ENCODE results near the gene WDR33. TPM values are rescaled to one million over a fixed set of nuclear protein-coding genes. Genes with fewer than 3 reads are reported as not detected.

Gene WDR33
- total RNA-seq, 2 experiments from 2014 or later = 70.7 to 96.6 TPM

DNA sequence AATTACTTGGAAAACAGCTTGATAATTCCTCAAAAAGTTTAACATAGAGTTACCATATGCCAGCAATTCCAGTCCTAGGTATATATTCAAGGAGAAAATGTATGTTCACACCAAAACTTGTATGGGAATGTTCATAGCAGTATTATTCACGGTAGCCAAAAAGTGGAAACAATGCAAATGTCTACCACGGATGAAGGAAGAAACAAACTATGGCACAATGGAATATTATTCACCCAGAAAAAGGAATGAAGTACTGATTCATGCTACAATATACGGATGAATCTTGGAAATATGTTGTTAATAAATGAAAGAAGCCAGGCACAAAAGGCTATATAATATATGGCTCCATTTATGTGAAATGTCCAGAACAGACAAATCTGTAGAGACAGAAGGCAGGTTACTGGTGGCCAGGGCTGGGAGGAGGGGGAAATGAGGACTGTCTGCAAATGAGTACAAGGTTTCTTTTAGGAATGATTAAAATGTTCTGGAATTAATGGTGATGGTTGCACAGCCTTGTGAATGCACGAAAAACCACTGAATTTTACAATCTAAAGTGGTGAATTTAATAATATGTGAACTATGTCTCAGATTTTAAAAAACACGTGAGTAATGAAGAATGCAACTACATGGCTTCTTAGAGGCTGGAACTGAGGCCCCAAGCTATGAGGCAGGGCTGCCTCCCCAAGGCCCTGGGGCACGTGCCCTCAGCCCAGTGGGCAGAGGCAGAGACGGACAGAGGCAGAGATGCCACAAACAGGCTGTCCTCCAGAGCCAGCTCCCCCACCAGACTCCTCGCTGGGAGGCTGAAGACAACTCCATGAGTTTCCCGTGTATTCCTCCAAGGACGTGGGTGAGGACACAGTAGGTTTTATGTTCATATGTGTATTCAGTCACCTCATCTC lies 140.7 kb downstream of the WDR33 start:
- POLR2A ChIA-PET = interaction anchor here (0.5 kb wide), 1 partner anchor 257 kb away, joined by 3 read pairs; no protein-coding TSS in a partner anchor
- BruUV-seq (replicated peaks) = no TSS peak

DNA sequence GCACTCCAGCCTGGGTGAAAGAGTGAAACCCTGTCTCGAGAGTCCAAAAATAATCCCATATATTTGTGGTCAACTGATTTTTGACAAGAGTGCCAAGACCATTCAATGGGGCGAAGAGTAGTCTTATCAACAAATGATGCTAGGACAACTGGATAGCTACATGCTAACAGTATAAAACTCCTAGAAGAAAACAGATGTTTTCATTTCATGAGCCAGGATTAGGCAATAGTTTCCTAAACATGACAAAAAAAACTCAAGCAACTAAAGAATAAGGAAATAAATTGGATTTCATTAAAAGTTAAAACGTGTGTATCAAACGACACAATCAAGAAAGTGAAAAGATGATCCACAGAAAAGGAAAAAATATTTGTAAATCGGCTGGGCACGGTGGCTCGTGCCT lies 141.9 kb downstream of the WDR33 start:
- DNase-seq (ENCODE audit: low spot score) = no peak
- no peaks in the 10 kb centered on the region for H3K36me3 ChIP-seq (ENCODE audit: insufficient read depth, low read length)
- CTCF ChIA-PET (ENCODE audit: unreplicated experiment) = no interaction called here
- H3K4me2 ChIP-seq (ENCODE audit: low read length) = no peak overlapping the region
- no TSS peak for BruUV-seq (replicated peaks)
- H3K4me3 ChIP-seq (ENCODE audit: low read depth, low read length, poor library complexity, severe bottlenecking) = no peak overlapping the region
- no peaks in the 10 kb centered on the region for H4K20me1 ChIP-seq (ENCODE audit: insufficient read depth, low read length)
- intact Hi-C loops (cut with micrococcal nuclease; ENCODE audit: unreplicated experiment) = no loop called here
- no peaks in the 10 kb centered on the region for H3K9me3 ChIP-seq (ENCODE audit: low read length)
- POLR2A ChIA-PET = no interaction called here
- no peaks in the 10 kb centered on the region for H3K79me2 ChIP-seq (ENCODE audit: insufficient read depth, low read depth, low read length)
- H3K9me2 ChIP-seq (ENCODE audit: insufficient read depth, low read length) = no peaks in the 10 kb centered on the region
- H2AFZ ChIP-seq (ENCODE audit: low read length) = no peak overlapping the region
- H3K4me1 ChIP-seq (ENCODE audit: insufficient read depth, low read length, poor library complexity, severe bottlenecking) = no peaks in the 10 kb centered on the region
- TF ChIP-seq EZH2phosphoT487 (IDR thresholded peaks at IDR 0.05; ENCODE audit: borderline replicate concordance, low read depth, low read length) = no peak
- TF ChIP-seq, protein P1, sequence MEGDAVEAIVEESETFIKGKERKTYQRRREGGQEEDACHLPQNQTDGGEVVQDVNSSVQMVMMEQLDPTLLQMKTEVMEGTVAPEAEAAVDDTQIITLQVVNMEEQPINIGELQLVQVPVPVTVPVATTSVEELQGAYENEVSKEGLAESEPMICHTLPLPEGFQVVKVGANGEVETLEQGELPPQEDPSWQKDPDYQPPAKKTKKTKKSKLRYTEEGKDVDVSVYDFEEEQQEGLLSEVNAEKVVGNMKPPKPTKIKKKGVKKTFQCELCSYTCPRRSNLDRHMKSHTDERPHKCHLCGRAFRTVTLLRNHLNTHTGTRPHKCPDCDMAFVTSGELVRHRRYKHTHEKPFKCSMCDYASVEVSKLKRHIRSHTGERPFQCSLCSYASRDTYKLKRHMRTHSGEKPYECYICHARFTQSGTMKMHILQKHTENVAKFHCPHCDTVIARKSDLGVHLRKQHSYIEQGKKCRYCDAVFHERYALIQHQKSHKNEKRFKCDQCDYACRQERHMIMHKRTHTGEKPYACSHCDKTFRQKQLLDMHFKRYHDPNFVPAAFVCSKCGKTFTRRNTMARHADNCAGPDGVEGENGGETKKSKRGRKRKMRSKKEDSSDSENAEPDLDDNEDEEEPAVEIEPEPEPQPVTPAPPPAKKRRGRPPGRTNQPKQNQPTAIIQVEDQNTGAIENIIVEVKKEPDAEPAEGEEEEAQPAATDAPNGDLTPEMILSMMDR (conservative IDR thresholded peaks at IDR 0.05; ENCODE audit: low read length) = no peak
- no peak overlapping the region for H3K27ac ChIP-seq (ENCODE audit: low read depth, low read length, poor library complexity, severe bottlenecking)

More for the DNA sequence above, 140.7 kb downstream of the WDR33 start:
- Histone ChIP-seq H3K27ac (ENCODE audit: low read depth, low read length, poor library complexity, severe bottlenecking) (no peak overlapping the region), H4K20me1 (ENCODE audit: insufficient read depth, low read length) (no peaks in the 10 kb centered on the region), H3K4me3 (ENCODE audit: low read depth, low read length, poor library complexity, severe bottlenecking) (no peak overlapping the region), H3K79me2 (ENCODE audit: insufficient read depth, low read depth, low read length) (no peaks in the 10 kb centered on the region), H3K4me1 (ENCODE audit: insufficient read depth, low read length, poor library complexity, severe bottlenecking) (no peaks in the 10 kb centered on the region), H2AFZ (ENCODE audit: low read length) (no peak overlapping the region), H3K4me2 (ENCODE audit: low read length) (no peak overlapping the region), H3K9me2 (ENCODE audit: insufficient read depth, low read length) (no peaks in the 10 kb centered on the region), H3K36me3 (ENCODE audit: insufficient read depth, low read length) (no peaks in the 10 kb centered on the region), H3K9me3 (ENCODE audit: low read length) (no peaks in the 10 kb centered on the region)
- CTCF ChIA-PET (ENCODE audit: unreplicated experiment) = no interaction called here
- DNase-seq (ENCODE audit: low spot score) = no peak
- TF ChIP-seq EZH2phosphoT487 (IDR thresholded peaks at IDR 0.05; ENCODE audit: borderline replicate concordance, low read depth, low read length) = no peak
- TF ChIP-seq, protein P1 (conservative IDR thresholded peaks at IDR 0.05; ENCODE audit: low read length) = no peak
- intact Hi-C loops (cut with micrococcal nuclease; ENCODE audit: unreplicated experiment) = no loop called here

DNA sequence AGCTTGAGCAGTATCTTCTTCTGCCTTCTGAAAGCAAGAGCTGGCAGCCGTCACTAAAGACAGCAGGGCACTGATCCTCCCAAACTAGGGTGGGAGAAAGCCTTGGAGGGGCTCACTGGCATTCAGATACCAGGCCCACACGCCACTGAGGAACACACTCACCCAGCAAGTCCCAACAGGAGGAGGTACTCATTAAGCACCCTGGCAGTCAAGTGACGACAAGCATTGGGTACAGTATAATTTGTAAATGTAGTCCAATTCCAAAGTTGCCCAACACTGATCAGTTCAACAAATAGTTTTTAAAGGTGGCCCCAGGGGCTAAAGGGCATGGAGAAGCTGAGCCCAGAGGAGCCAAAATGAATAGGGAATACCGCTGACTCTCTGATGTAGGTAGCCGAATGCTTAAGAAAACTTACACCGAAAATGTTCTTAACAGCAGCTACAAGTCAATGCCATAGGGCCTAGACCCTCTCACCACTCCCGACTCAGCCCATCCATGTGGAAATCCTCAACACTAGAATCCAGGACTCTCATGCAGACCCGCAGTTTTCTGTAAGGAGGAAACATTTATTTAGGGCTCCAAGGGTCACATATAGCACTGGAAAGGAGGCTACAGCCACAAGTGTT lies 145.6 kb downstream of the WDR33 start:
- Histone ChIP-seq H3K4me3 (ENCODE audit: low read depth, low read length, poor library complexity, severe bottlenecking) (no peak overlapping the region), H3K27ac (ENCODE audit: low read depth, low read length, poor library complexity, severe bottlenecking) (no peak overlapping the region), H3K4me2 (ENCODE audit: low read length) (no peak overlapping the region), H4K20me1 (ENCODE audit: insufficient read depth, low read length) (no peaks in the 10 kb centered on the region), H3K4me1 (ENCODE audit: insufficient read depth, low read length, poor library complexity, severe bottlenecking) (no peaks in the 10 kb centered on the region), H3K79me2 (ENCODE audit: insufficient read depth, low read depth, low read length) (no peaks in the 10 kb centered on the region), H3K9me3 (ENCODE audit: low read length) (no peaks in the 10 kb centered on the region), H2AFZ (ENCODE audit: low read length) (no peak overlapping the region), H3K9me2 (ENCODE audit: insufficient read depth, low read length) (no peaks in the 10 kb centered on the region), H3K36me3 (ENCODE audit: insufficient read depth, low read length) (no peaks in the 10 kb centered on the region)
- no peak for DNase-seq (ENCODE audit: low spot score)
- no TSS peak for BruUV-seq (replicated peaks)
- CTCF ChIA-PET (ENCODE audit: unreplicated experiment) = no interaction called here
- POLR2A ChIA-PET = no interaction called here
- TF ChIP-seq EZH2phosphoT487 (IDR thresholded peaks at IDR 0.05; ENCODE audit: borderline replicate concordance, low read depth, low read length) = no peak
- TF ChIP-seq, protein P1 (conservative IDR thresholded peaks at IDR 0.05; ENCODE audit: low read length) = no peak
- intact Hi-C loops (cut with micrococcal nuclease; ENCODE audit: unreplicated experiment) = no loop called here

Data from OCI-LY7 (cell line).